Transverse colon (tissue), 3 donors: Measurements from ENCODE around the gene KIFC3.

Experiments used
- CTCF ChIP-seq, 5 experiments: fragments of 200-600 bp in 3 of 5; fragments of 450-650 bp in 2 of 5; sonication (generic) in 3 of 5; IDR thresholded peaks; 1 replicate in 2 of 5; 2 replicates in 3 of 5; pipeline ENCODE4 v1.5.1; 2016 to 2017; ENCODE audit warnings: antibody characterized with exemption in 5 of 5, inconsistent platforms in 3 of 5, mild to moderate bottlenecking in 2 of 5, moderate library complexity in 1 of 5
- EP300 ChIP-seq: sonication (generic); formaldehyde crosslinking; IDR thresholded peaks from one replicate; pipeline ENCODE4 v1.6.1; 2017; ENCODE audit warnings: antibody characterized with exemption, low read depth
- POLR2A ChIP-seq: fragments of 450-650 bp; IDR thresholded peaks from one replicate; pipeline ENCODE4 v1.6.1; 2016; ENCODE audit warnings: antibody characterized with exemption, mild to moderate bottlenecking, moderate library complexity

- TF ChIP-seq CTCF (IDR thresholded peaks at IDR 0.05) (no peak), POLR2A (no peak), EP300 (no peak)
Measured at GRCh38 chr16:57756424-57757325, 45.6 kb downstream of the KIFC3 start.
